GM19467 (cell line): Measurements from ENCODE around the gene BLOC1S5.
"Not testable (repeated sequence)": the region's sequence is repeated elsewhere in the genome, so short reads cannot be mapped to it uniquely, and the experiment has no call there.

Experiments
- ATAC-seq: cut with Tn5 transposase; IDR thresholded peaks from one replicate; pipeline ENCODE4 v1.9.1; 2021; ENCODE audit warnings: mild to moderate bottlenecking, moderate library complexity; ENCODE audit not compliant: unreplicated experiment

BLOC1S5 gene

DNA sequence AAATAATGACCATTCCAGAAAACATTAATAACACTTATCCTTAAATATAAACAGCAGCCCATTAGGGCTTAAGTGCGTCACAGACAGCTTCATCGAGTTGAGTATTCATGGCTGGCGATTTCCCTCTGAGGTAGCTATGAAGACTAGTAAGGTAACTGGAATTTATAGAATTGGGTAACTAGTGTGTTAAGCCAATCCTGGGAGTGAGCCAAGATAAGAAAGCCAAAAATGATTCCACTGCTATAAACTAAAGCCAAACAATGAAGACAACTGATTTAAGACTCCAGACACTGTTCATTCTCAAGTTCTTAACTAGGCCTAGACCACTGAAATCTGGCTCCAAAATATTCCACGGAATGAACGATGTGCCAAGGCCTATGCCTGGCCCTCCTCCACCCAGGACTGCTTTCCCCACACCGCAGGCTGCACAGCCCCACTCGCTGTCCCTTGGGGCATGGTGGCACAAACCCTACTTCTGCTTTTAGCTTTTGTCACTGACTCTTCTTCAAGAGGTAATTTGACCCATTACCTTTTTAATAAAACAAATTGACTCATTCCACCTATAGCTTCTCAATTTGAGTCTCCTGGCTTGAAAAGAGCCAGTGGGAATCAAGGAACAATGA lies 66.0 kb downstream of the BLOC1S5 start:
- no peak for ATAC-seq

DNA sequence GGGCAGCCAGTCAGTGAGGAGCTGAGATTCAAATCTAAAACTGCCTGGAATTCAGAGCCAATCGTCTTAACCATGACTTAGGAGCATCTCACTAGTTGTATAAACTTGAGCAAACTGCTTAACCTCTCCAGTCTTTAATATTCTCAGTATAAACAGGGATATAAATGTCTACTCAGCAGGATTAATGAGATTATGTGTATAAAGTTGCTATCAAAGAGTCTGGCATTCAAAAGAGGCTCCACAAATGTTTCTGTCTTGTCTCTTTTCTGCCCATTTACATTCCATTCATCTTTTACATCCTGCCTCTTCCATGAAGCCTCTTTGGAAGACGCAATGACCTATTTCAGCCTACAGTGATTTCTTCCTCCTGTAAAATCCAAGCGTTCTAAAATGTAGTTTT lies 66.9 kb downstream of the BLOC1S5 start:
- ATAC-seq = no peak

GRCh38 chr6:7996538-7997111 lies 67.6 kb downstream of the BLOC1S5 start:
- no peak for ATAC-seq

DNA sequence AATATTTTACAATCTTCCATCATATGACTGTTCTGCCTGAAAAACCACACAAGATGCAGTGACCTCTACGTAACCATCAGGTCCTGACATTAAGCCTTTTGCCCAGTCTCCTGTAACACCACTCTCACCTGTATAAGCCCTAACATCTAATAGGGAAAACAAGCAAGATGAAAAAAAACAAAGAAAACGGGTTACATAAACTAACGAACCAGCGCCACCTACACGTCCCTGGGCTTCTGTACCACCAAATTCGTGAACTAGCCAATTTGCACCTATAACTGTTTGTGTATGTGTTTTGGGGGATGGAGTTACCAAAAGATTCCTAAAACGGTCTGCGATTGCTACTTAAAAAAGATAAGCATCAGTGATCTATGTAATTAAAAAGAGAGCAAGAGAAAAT lies 70.2 kb downstream of the BLOC1S5 start:
- ATAC-seq = no peak

GRCh38 chr6:7993399-7993798 lies 70.8 kb downstream of the BLOC1S5 start:
- ATAC-seq = no peak

- peak; percentile 79 for ATAC-seq
Measured at GRCh38 chr6:7992002-7992815, 72.0 kb downstream of the BLOC1S5 start.

GRCh38 chr6:7991536-7991935 lies 72.7 kb downstream of the BLOC1S5 start:
- ATAC-seq = peak; percentile 43

DNA sequence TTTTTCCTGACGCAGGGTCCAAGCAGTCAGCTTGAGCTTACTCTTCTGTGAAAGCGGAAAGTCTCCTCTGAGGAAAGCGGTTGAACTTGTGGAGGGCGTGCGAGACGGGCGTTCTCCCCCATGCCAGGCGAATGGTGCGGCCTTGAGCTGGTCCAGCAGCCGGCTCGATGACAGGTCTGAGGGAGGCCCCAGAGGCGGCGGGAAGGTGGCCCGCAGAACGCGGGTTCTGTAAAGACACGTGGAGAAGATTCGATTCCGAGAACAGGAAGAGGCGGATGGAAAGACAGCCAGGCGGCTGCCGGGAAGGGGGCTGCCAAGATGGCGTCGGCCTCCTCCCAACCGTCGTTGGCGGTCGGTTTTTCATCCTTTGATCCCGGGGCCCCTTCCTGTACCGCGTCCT lies 78.0 kb downstream of the BLOC1S5 start:
- ATAC-seq = no peak

DNA sequence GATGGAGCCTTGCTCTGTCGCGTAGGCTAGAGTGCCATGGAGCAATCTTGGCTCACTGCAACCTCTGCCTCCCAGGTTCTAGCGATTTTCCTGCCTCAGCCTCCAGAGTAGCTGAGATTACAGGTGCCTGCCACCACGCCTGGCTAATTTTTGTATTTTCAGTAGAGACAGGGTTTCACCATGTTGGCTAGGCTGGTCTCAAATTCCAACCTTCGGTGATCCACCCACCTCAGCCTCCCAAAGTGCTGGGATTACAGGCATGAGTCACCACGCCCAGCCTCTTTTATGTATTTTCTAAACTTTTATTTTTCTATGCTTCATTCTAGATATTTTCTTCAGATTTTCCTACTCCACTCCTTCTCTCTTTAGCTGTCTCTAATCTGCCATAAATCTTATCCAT lies 80.2 kb downstream of the BLOC1S5 start:
- not testable (repeated sequence) for ATAC-seq

DNA sequence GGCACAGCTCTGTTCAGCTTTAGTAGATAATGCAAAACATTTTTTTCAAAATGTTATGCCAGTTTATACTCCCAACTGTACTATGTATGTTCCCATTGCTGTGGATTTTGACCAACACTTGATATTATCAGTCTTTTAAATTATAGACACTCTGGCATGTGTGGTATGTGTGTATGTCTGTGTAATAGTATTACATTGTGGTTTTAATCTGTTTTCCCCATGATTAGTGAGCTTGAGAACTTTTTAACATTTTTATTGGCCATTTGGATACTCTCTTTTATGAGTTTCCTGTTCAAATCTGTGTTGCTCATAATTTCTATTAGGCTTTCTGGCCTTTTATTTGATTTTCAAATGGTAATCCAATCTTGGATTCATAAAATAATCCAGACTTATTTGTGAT lies 84.4 kb downstream of the BLOC1S5 start:
- no peak for ATAC-seq

- ATAC-seq = no peak
Measured at GRCh38 chr6:7978736-7979135, 85.5 kb downstream of the BLOC1S5 start.

DNA sequence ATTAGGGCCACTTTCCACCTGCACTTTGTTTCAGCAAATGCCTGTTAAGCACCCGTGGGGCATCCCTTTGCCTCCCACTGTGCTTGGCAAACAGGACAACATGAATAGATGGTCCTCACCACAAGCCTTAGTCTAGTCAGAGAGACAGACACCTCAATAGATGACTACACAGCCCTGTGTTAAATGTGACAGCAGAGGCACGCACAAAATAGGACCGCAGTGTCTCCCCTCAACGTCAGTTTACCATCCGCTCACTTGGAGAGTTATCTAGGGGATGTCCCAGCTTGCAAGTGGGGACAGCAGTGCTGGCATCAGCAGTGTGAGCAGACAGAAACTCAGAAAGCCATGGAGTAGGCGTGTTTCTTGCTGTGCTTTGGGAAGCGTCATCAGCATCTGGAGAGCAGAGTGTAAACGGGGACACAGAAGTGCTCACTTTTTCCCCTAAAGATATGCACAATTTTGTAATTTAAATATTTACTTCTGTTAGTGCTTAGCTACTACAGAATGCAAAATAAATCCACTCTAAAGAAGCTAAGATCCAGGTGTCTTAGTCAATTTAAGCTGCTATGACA lies 87.6 kb downstream of the BLOC1S5 start:
- ATAC-seq = no peak

DNA sequence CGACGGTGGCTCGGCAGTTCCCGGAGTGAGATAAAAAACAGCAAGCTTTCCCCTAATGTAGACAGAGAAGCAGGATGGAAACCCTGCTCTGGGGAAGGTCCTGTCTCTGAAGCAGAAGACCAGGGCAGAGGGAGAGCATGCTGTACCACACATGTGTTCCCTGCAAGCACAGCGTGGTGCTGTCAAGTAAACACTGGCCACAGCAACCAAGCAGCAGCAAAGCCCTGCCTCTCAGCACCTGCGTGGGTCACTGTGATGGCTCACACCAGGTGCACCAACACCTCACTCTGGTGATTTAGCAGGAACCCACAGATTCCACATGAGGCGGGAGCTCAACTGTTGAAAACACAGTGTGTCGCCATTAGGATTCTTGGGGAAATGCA lies 88.4 kb downstream of the BLOC1S5 start:
- ATAC-seq = no peak

DNA sequence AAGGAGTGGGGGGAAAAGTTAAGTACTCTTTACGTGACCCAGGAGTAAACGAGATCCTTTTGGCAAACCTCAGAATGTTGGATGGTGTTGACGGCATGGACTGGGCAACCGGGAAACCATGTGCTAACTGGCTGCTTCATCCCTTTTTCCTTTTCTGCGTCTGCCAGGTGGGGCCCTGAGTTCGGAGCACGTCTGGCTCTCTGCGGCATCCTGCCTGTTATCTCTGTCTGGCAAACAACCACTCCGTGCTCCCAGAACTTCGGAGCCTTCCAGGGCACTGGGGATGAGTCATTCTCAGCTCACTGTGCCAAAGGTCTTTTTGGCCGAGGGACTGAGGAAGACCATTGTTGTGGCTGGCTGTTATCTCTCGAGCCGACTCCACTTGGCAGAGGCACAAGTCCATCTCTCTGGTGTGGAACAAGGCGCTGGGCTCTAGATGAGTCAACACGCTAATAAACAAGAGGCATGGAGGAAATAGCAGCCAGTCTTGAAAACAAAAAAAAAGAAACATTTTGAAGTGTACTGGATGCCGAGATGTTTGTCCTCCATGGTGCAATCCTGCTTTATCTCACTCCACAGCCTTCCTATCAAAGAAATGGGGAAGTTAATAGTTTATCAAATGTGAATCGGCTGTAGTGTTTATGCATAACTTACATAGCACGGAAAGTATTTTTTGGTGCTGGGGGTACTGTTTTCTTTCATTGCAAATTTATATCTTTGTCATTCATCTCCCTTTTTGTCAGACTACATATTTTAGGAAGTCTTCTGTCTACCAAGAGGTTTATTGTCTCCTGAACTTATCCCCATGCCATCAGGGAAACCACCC lies 89.0 kb downstream of the BLOC1S5 start:
- ATAC-seq = no peak

GRCh38 chr6:7974565-7974937 lies 89.6 kb downstream of the BLOC1S5 start:
- no peak for ATAC-seq

GRCh38 chr6:7973584-7973983 lies 90.6 kb downstream of the BLOC1S5 start:
- no peak for ATAC-seq

DNA sequence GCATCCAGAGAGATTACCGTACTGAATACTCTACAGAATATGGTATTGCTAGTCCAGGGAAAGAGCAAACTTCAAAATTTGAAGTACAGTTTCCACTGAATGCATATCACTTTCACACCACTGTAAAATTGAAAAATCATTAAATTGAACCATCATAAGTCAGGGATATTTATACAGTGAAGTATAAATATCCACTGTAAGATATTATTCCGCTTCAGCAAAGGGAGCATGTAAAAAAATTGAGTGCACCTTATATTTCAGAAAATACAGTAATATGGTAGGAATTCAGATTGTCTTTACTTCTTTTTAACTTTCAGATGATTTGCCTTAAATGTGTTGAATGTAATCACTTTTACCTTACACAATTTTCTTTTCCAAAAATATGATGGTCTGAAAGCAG lies 92.7 kb downstream of the BLOC1S5 start:
- no peak for ATAC-seq

GRCh38 chr6:7970616-7971015 lies 93.6 kb downstream of the BLOC1S5 start:
- ATAC-seq = no peak
